Epithelial cell of esophagus (primary cell): ENCODE results near the gene ACTRT2.
A peak's percentile ranks its signal among the peaks of the same experiment; 100 is the strongest.

Experiments
- DNase-seq: peaks from one replicate; pipeline ENCODE4 v3.0.0; 2010; ENCODE audit warnings: low read depth
- H3K4me3 ChIP-seq: 2 replicates; pipeline ENCODE4 v1.5.1; 2011; ENCODE audit warnings: mild to moderate bottlenecking, low read length, control low read depth
- TF ChIP-seq, protein P1 (sequence below): IDR thresholded peaks from 2 replicates; pipeline ENCODE4 v1.5.1; 2011; ENCODE audit warnings: low read depth, mild to moderate bottlenecking, low read length, control low read depth, inconsistent platforms; ENCODE audit not compliant: insufficient read depth; ENCODE audit errors: missing control alignments

ACTRT2 gene

DNA sequence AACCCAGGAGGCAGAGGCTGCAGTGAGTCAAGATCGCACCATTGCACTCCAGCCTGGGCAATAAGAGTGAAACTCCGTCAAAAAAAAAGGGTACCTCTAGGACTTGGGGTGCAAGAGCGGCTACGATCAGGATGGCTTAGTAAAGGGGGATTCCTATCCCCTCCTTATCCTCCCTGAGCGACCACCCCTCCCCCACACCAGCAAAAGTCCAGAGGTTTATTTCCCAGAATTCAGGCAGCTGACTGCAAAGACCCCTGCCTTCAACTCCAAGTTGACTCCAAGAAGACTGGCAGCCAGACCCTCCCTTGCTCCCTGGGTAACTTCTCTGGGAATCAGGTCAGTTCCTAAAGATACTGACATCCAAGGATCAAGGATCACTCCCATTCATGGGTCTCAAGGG, 35.4 kb downstream of the ACTRT2 start:
- DNase-seq = no peak
- H3K4me3 ChIP-seq = no peak overlapping the region
- TF ChIP-seq, protein P1, sequence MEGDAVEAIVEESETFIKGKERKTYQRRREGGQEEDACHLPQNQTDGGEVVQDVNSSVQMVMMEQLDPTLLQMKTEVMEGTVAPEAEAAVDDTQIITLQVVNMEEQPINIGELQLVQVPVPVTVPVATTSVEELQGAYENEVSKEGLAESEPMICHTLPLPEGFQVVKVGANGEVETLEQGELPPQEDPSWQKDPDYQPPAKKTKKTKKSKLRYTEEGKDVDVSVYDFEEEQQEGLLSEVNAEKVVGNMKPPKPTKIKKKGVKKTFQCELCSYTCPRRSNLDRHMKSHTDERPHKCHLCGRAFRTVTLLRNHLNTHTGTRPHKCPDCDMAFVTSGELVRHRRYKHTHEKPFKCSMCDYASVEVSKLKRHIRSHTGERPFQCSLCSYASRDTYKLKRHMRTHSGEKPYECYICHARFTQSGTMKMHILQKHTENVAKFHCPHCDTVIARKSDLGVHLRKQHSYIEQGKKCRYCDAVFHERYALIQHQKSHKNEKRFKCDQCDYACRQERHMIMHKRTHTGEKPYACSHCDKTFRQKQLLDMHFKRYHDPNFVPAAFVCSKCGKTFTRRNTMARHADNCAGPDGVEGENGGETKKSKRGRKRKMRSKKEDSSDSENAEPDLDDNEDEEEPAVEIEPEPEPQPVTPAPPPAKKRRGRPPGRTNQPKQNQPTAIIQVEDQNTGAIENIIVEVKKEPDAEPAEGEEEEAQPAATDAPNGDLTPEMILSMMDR = no peak

DNA sequence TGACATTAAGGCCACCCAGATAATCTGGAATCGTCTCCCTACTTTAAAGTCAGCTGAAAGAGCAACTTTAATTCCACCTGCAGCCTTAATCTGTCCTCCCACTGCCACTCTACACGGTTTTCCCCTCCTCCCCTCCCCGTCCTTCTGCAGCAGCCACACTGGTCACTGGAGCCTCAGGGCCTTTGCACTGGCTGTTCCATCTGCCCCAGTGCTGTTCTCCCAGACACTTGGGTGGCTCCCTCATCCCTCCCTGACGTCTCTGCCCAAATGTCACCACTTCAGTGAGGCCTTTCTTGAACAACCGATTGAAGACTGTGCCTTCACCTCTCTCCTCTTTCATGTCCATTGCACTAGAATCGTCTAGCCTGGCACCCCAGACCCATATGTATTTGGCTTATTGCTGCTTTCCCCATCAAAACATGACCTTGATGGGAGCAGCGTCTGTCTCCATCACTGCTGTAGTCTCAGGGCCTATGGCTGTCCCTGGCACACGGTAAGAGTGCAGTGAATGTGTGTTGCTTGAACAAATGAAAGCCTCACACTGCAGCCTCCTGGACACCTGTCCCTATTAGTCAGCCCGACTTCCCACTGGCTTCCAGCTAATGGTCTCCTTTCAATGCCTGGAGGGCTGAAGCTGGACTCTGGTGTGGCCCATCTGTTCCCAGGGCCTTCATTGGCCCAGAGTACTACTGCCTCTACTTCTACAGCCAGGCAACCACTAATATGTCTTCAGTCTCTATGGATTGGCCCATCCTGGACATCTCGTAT, 37.2 kb downstream of the ACTRT2 start:
- no peak for DNase-seq
- H3K4me3 ChIP-seq = no peak overlapping the region
- TF ChIP-seq, protein P1 = no peak

DNA sequence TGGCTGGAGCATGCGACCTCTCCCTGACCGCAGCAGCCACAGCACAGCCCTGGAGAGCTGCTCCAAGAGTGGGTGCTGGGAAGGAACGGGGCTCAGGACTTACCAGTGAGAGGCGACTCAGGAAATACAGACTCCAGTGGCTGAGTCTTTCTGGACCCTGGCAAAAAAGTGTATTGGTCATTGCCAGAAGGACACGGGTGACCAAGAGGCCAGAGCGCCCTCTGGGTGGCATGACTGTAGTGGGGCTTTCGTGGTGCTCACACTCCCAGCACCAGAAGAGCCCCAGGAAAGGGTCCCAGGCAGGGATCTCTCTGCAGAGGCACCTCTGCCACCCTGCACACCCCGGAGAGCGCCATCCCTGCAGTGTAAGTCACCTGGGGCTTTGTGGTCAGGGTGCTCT, 38.9 kb downstream of the ACTRT2 start:
- H3K4me3 ChIP-seq = no peak overlapping the region
- TF ChIP-seq, protein P1 = no peak
- DNase-seq = no peak

DNA sequence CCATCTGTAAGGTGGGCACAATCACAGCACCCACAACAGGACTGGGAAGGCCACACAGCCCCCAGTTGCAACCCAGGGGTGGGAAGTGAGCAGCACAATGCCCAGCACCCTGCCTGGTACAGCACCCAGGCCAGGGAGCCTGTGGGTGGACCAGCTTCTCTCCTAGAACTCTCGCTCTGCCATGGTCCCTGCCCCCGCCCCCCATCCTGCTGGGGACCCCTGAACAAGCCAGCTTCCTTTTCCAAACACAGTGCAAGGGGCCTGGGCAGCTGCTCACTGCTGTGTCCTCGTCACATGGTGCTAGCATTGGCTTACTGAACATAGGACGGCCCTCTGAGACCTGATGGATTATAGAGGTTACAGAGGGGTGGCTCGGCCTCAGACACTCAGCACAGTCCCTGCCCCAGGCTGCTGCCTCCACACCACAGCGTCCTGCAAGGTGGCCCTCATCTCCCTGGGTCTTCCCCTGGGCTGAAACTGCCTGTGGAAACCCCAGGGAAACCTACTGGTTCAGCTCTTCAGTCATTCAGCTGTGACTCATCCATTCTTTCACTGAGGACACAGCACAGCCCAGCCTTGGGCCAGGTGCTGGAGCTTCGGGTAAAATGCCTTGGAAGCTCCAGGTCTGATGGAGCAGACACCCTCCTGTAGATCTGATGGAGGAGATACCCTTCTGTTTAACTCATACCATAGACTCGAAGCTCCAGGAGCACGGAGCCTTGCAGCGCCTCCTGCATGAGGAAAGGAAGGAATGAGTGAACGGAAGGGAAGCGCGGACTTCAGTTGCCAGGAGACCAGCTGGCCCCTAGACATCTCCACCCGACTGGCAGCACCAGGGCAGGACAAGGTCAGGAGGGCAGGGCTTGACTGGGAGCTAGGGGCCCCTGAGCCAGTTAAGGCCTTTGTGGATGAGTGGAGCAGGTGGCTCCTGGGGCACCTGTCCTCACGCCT, 39.6 kb downstream of the ACTRT2 start:
- peak; percentile 51 for DNase-seq
- TF ChIP-seq, protein P1 = no peak
- no peak overlapping the region for H3K4me3 ChIP-seq

DNA sequence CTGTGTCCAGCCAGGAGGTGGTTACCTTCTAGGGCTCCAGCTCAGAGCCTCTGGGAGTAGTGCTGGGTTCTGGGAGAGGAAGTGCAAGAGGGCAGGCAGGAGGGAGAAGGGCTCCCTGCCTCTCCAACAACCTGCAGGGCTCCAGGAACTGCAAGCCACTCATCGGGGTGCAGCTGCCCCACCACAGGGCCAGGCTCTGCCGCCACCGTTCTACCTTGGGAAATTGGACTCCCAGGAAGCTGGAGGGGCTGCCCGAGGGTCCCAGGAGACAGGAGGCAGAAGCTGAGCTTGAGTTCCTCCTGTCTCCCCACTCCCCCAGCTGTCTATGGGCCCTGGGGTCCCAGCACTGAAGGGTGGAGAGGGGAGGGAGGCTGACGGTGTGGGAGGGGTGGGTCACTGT, 40.3 kb downstream of the ACTRT2 start:
- no peak for DNase-seq
- TF ChIP-seq, protein P1 = no peak
- no peak overlapping the region for H3K4me3 ChIP-seq

DNA sequence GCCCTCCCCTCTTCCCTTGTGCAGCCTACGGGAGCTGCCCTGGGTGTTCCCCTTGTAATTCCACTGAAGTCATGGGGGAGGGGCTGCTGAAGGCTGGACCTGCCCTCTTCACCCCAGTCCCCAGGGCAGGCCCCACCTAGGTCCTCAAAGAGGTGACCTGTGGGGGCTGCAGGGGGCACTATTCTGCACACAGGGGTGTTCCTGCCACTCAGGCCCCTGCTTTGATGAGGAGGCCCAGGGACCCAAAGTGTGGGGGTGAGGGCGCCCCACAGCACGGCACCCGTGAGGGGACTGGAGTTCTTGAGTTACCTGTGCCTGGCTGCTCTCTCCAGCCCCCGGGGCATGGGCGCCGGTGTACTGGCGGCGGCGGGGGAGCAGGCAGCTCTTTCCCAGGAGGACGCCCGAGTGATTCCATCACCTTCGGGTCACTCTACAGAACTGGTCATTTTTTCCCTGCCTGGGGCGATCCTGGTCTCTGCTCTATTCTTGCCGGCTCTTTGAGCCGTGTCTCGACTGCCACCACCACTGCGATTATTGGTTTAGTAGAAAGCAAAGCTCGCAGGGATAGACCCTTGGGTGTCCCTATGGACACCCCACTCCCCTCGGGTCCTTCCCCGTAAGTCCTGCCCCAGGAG, 40.8 kb downstream of the ACTRT2 start:
- DNase-seq = no peak
- H3K4me3 ChIP-seq = no peak overlapping the region
- TF ChIP-seq, protein P1 = no peak
